ENCODE results near the gene LDLRAD4. TPM values are rescaled to one million over a fixed set of nuclear protein-coding genes. Genes with fewer than 3 reads are reported as not detected.

The LDLRAD4 gene
- polyA plus RNA-seq, 1 of the 3 experiments (the other 2 are of a cell fraction): 0.16 TPM

DNA sequence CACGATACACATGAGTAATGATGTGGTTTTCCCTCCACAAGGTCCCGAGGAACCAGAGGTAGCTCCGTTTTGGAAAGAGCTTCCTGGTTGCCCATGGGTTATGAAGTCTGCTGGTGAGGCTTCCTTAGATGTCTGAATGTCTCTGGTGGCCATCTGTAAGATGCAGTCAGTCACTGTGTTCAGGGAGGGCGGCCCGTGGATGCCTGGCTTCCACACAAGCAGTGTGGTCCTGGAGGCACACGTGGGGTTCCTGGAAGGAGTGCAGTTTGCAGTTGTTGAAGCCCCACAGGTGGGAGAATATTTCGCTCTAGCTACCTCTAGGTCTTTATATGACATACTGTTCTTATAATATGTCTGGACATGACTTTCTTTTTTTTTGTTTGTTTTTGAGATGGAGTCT is 298.8 kb downstream of the LDLRAD4 start:
- Histone ChIP-seq H3K79me2 (ENCODE audit: insufficient read depth) (no peaks in the 10 kb centered on the region), H3K36me3 (replicated peaks in 1 of 2; ENCODE audit: control insufficient read depth in 1 of 2, insufficient read depth in 2 of 2, low read length in 1 of 2) (no peaks in the 10 kb centered on the region), H3K4me2 (no peak overlapping the region), H2AFZ (ENCODE audit: low read depth) (no peak overlapping the region), H3K27ac (ENCODE audit: low read depth in 2 of 2, low read length in 1 of 2) (no peak overlapping the region), H3K27me3 (ENCODE audit: insufficient read depth) (no peaks in the 10 kb centered on the region), H3K4me3 (ENCODE audit: low read depth in 2 of 2, low read length in 1 of 2) (no peak overlapping the region), H3K9me3 (no peaks in the 10 kb centered on the region), H3K4me1 (ENCODE audit: control insufficient read depth in 1 of 2, insufficient read depth in 2 of 2, low read depth in 1 of 2, low read length in 1 of 2) (peaks cover 0 to 14% of the 10 kb centered on the region in 2 experiments; a peak in 1 of 4 replicates), H4K20me1 (ENCODE audit: insufficient read depth) (no peaks in the 10 kb centered on the region), H3K9me2 (no peaks in the 10 kb centered on the region), H3K9ac (no peak overlapping the region), H3F3A (replicated peaks; ENCODE audit: insufficient read depth) (no peaks in the 10 kb centered on the region)
- TF ChIP-seq GABPA (IDR thresholded peaks at IDR 0.05; ENCODE audit: low read depth): no peak
- no peak for TF ChIP-seq ELF1 (IDR thresholded peaks at IDR 0.05)
- ChIA-PET CTCF (no interaction called here), POLR2A (no interaction called here)
- 68% methylated on average over 5 of the region's 7 CpGs for WGBS (ENCODE audit: low lambda C conversion rate)
- no peak for DNase-seq

GRCh38 chr18:13518382-13518781 is 299.8 kb downstream of the LDLRAD4 start:
- ChIA-PET CTCF (interaction anchor here (0.6 to 1.4 kb wide), 5 partner anchors 10 to 302 kb away, joined by 3 to 7 read pairs (median 3); no protein-coding TSS in a partner anchor), POLR2A (no interaction called here)
- Histone ChIP-seq H3F3A (replicated peaks; ENCODE audit: insufficient read depth) (no peaks in the 10 kb centered on the region), H3K9me3 (no peaks in the 10 kb centered on the region), H3K27ac (ENCODE audit: low read depth in 2 of 2, low read length in 1 of 2) (no peak overlapping the region), H3K9ac (no peak overlapping the region), H4K20me1 (ENCODE audit: insufficient read depth) (no peaks in the 10 kb centered on the region), H3K79me2 (ENCODE audit: insufficient read depth) (no peaks in the 10 kb centered on the region), H3K27me3 (ENCODE audit: insufficient read depth) (no peaks in the 10 kb centered on the region), H3K4me1 (ENCODE audit: control insufficient read depth in 1 of 2, insufficient read depth in 2 of 2, low read depth in 1 of 2, low read length in 1 of 2) (peaks cover 0 to 7% of the 10 kb centered on the region in 2 experiments; a peak in 1 of 4 replicates), H3K9me2 (no peaks in the 10 kb centered on the region), H3K4me2 (no peak overlapping the region), H3K36me3 (replicated peaks in 1 of 2; ENCODE audit: control insufficient read depth in 1 of 2, insufficient read depth in 2 of 2, low read length in 1 of 2) (no peaks in the 10 kb centered on the region), H3K4me3 (ENCODE audit: low read depth in 2 of 2, low read length in 1 of 2) (no peak overlapping the region), H2AFZ (ENCODE audit: low read depth) (no peak overlapping the region)
- TF ChIP-seq GABPA (IDR thresholded peaks at IDR 0.05; ENCODE audit: low read depth): no peak
- TF ChIP-seq TCF12 (IDR thresholded peaks at IDR 0.05): no peak
- TF ChIP-seq ZBTB33 (IDR thresholded peaks at IDR 0.05; ENCODE audit: borderline replicate concordance, low read depth): no peak
- TF ChIP-seq SMC3 (IDR thresholded peaks at IDR 0.05; ENCODE audit: low read depth, low read length): no peak
- TF ChIP-seq, protein P1, sequence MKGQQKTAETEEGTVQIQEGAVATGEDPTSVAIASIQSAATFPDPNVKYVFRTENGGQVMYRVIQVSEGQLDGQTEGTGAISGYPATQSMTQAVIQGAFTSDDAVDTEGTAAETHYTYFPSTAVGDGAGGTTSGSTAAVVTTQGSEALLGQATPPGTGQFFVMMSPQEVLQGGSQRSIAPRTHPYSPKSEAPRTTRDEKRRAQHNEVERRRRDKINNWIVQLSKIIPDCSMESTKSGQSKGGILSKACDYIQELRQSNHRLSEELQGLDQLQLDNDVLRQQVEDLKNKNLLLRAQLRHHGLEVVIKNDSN (IDR thresholded peaks at IDR 0.05; ENCODE audit: borderline replicate concordance, low read depth): no peak
- TF ChIP-seq JUND (IDR thresholded peaks at IDR 0.05): no peak
- no peak for DNase-seq
- 44% methylated on average over 4 of the region's 4 CpGs for WGBS (ENCODE audit: low lambda C conversion rate)

GRCh38 chr18:13520306-13520705 is 301.7 kb downstream of the LDLRAD4 start:
- H3K4me2 ChIP-seq: no peak overlapping the region
- DNase-seq: no peak
- H3K9me3 ChIP-seq: no peaks in the 10 kb centered on the region
- no peak overlapping the region for H3K9ac ChIP-seq
- no peaks in the 10 kb centered on the region for H3K36me3 ChIP-seq (replicated peaks in 1 of 2; ENCODE audit: control insufficient read depth in 1 of 2, insufficient read depth in 2 of 2, low read length in 1 of 2)
- no peaks in the 10 kb centered on the region for H3K27me3 ChIP-seq (ENCODE audit: insufficient read depth)
- no peaks in the 10 kb centered on the region for H3K9me2 ChIP-seq
- H3K4me3 ChIP-seq (ENCODE audit: low read depth in 2 of 2, low read length in 1 of 2): no peak overlapping the region
- no peaks in the 10 kb centered on the region; a peak in 1 of 4 replicates for H3K4me1 ChIP-seq (ENCODE audit: control insufficient read depth in 1 of 2, insufficient read depth in 2 of 2, low read depth in 1 of 2, low read length in 1 of 2)
- H2AFZ ChIP-seq (ENCODE audit: low read depth): no peak overlapping the region
- no peak overlapping the region for H3K27ac ChIP-seq (ENCODE audit: low read depth in 2 of 2, low read length in 1 of 2)
- no peaks in the 10 kb centered on the region for H3F3A ChIP-seq (replicated peaks; ENCODE audit: insufficient read depth)
- WGBS (ENCODE audit: low lambda C conversion rate): 62% methylated on average over 6 of the region's 6 CpGs
- ChIA-PET POLR2A (no interaction called here), CTCF (interaction anchor here (1.2 kb wide), 1 partner anchor 10 kb away, joined by 4 read pairs; no protein-coding TSS in a partner anchor)
- TF ChIP-seq JUND (IDR thresholded peaks at IDR 0.05): no peak
- TF ChIP-seq, protein P2, sequence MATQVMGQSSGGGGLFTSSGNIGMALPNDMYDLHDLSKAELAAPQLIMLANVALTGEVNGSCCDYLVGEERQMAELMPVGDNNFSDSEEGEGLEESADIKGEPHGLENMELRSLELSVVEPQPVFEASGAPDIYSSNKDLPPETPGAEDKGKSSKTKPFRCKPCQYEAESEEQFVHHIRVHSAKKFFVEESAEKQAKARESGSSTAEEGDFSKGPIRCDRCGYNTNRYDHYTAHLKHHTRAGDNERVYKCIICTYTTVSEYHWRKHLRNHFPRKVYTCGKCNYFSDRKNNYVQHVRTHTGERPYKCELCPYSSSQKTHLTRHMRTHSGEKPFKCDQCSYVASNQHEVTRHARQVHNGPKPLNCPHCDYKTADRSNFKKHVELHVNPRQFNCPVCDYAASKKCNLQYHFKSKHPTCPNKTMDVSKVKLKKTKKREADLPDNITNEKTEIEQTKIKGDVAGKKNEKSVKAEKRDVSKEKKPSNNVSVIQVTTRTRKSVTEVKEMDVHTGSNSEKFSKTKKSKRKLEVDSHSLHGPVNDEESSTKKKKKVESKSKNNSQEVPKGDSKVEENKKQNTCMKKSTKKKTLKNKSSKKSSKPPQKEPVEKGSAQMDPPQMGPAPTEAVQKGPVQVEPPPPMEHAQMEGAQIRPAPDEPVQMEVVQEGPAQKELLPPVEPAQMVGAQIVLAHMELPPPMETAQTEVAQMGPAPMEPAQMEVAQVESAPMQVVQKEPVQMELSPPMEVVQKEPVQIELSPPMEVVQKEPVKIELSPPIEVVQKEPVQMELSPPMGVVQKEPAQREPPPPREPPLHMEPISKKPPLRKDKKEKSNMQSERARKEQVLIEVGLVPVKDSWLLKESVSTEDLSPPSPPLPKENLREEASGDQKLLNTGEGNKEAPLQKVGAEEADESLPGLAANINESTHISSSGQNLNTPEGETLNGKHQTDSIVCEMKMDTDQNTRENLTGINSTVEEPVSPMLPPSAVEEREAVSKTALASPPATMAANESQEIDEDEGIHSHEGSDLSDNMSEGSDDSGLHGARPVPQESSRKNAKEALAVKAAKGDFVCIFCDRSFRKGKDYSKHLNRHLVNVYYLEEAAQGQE (IDR thresholded peaks at IDR 0.05; ENCODE audit: low read depth, low read length): no peak
- no peaks in the 10 kb centered on the region for H4K20me1 ChIP-seq (ENCODE audit: insufficient read depth)
- H3K79me2 ChIP-seq (ENCODE audit: insufficient read depth): no peaks in the 10 kb centered on the region

Data from SK-N-SH (cell line).